ENCODE data around the gene DOK6. TPM values are rescaled to one million over a fixed set of nuclear protein-coding genes. Genes with fewer than 3 reads are reported as not detected.

The DOK6 gene
- total and polyA plus RNA-seq, 2 experiments from 2014 or later, result 0.29 to 0.42 TPM

DNA sequence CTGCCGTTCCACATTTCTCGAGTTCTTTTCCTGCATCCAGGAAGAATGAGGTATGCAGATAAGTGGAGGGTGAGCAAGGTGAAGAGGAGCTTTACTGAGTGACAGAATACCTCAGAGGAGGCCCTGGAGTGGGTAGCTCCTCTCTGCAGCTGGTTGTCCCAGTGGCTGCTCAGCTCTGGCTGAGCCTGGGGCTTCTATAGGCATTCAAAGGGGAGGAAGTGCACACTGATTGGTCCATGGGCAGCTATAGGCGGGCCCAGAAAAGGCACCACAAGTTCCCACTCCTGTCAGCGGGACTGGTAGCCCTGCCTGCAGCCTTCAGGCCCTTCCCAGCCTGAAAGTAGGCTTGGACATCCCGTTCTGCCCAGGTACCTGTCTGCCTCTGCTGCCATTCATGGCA, 94.7 kb downstream of the DOK6 start:
- no peaks in the 10 kb centered on the region for H3K27me3 ChIP-seq (ENCODE audit: insufficient read depth)
- Mint-ChIP-seq H3K36me3 (ENCODE audit: low read depth) (peaks cover 7% of the 10 kb centered on the region), H3K4me3 (no peak overlapping the region), H3K27ac (no peak overlapping the region), H3K4me1 (no peaks in the 10 kb centered on the region), H3K27me3 (ENCODE audit: insufficient read depth, low read depth, poor library complexity) (no peaks in the 10 kb centered on the region), H3K9me3 (peaks cover 13% of the 10 kb centered on the region)
- no peak for DNase-seq (ENCODE audit: low spot score)
- ATAC-seq, result no peak
- no peak overlapping the region for H3K4me2 ChIP-seq
- TF ChIP-seq ZNF331 (CRISPR knock-in tag; IDR thresholded peaks at IDR 0.05; ENCODE audit: low read depth) (no peak), POLR2AphosphoS5 (IDR thresholded peaks at IDR 0.05; ENCODE audit: low read depth) (no peak), EZH2 (IDR thresholded peaks at IDR 0.05; ENCODE audit: low read depth, unreplicated experiment) (no peak), EZH2phosphoT487 (IDR thresholded peaks at IDR 0.05; ENCODE audit: unreplicated experiment) (no peak), STAT1 (IDR thresholded peaks at IDR 0.05; ENCODE audit: unreplicated experiment) (no peak), ZNF114 (CRISPR knock-in tag; IDR thresholded peaks at IDR 0.05) (no peak), CREB1 (CRISPR knock-in tag; IDR thresholded peaks at IDR 0.05; ENCODE audit: low read depth) (no peak), NANOG (IDR thresholded peaks at IDR 0.05; ENCODE audit: borderline replicate concordance) (no peak), JUNB (IDR thresholded peaks at IDR 0.05; ENCODE audit: unreplicated experiment) (no peak)
- TF ChIP-seq, protein P1, sequence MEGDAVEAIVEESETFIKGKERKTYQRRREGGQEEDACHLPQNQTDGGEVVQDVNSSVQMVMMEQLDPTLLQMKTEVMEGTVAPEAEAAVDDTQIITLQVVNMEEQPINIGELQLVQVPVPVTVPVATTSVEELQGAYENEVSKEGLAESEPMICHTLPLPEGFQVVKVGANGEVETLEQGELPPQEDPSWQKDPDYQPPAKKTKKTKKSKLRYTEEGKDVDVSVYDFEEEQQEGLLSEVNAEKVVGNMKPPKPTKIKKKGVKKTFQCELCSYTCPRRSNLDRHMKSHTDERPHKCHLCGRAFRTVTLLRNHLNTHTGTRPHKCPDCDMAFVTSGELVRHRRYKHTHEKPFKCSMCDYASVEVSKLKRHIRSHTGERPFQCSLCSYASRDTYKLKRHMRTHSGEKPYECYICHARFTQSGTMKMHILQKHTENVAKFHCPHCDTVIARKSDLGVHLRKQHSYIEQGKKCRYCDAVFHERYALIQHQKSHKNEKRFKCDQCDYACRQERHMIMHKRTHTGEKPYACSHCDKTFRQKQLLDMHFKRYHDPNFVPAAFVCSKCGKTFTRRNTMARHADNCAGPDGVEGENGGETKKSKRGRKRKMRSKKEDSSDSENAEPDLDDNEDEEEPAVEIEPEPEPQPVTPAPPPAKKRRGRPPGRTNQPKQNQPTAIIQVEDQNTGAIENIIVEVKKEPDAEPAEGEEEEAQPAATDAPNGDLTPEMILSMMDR (conservative IDR thresholded peaks at IDR 0.05; ENCODE audit: low read depth in 2 of 2), result no peak
- TF ChIP-seq, protein P2, sequence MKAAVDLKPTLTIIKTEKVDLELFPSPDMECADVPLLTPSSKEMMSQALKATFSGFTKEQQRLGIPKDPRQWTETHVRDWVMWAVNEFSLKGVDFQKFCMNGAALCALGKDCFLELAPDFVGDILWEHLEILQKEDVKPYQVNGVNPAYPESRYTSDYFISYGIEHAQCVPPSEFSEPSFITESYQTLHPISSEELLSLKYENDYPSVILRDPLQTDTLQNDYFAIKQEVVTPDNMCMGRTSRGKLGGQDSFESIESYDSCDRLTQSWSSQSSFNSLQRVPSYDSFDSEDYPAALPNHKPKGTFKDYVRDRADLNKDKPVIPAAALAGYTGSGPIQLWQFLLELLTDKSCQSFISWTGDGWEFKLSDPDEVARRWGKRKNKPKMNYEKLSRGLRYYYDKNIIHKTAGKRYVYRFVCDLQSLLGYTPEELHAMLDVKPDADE (IDR thresholded peaks at IDR 0.05), result no peak
- TF ChIP-seq, protein P3, sequence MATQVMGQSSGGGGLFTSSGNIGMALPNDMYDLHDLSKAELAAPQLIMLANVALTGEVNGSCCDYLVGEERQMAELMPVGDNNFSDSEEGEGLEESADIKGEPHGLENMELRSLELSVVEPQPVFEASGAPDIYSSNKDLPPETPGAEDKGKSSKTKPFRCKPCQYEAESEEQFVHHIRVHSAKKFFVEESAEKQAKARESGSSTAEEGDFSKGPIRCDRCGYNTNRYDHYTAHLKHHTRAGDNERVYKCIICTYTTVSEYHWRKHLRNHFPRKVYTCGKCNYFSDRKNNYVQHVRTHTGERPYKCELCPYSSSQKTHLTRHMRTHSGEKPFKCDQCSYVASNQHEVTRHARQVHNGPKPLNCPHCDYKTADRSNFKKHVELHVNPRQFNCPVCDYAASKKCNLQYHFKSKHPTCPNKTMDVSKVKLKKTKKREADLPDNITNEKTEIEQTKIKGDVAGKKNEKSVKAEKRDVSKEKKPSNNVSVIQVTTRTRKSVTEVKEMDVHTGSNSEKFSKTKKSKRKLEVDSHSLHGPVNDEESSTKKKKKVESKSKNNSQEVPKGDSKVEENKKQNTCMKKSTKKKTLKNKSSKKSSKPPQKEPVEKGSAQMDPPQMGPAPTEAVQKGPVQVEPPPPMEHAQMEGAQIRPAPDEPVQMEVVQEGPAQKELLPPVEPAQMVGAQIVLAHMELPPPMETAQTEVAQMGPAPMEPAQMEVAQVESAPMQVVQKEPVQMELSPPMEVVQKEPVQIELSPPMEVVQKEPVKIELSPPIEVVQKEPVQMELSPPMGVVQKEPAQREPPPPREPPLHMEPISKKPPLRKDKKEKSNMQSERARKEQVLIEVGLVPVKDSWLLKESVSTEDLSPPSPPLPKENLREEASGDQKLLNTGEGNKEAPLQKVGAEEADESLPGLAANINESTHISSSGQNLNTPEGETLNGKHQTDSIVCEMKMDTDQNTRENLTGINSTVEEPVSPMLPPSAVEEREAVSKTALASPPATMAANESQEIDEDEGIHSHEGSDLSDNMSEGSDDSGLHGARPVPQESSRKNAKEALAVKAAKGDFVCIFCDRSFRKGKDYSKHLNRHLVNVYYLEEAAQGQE (IDR thresholded peaks at IDR 0.05; ENCODE audit: unreplicated experiment), result no peak
- TF ChIP-seq, protein P4, sequence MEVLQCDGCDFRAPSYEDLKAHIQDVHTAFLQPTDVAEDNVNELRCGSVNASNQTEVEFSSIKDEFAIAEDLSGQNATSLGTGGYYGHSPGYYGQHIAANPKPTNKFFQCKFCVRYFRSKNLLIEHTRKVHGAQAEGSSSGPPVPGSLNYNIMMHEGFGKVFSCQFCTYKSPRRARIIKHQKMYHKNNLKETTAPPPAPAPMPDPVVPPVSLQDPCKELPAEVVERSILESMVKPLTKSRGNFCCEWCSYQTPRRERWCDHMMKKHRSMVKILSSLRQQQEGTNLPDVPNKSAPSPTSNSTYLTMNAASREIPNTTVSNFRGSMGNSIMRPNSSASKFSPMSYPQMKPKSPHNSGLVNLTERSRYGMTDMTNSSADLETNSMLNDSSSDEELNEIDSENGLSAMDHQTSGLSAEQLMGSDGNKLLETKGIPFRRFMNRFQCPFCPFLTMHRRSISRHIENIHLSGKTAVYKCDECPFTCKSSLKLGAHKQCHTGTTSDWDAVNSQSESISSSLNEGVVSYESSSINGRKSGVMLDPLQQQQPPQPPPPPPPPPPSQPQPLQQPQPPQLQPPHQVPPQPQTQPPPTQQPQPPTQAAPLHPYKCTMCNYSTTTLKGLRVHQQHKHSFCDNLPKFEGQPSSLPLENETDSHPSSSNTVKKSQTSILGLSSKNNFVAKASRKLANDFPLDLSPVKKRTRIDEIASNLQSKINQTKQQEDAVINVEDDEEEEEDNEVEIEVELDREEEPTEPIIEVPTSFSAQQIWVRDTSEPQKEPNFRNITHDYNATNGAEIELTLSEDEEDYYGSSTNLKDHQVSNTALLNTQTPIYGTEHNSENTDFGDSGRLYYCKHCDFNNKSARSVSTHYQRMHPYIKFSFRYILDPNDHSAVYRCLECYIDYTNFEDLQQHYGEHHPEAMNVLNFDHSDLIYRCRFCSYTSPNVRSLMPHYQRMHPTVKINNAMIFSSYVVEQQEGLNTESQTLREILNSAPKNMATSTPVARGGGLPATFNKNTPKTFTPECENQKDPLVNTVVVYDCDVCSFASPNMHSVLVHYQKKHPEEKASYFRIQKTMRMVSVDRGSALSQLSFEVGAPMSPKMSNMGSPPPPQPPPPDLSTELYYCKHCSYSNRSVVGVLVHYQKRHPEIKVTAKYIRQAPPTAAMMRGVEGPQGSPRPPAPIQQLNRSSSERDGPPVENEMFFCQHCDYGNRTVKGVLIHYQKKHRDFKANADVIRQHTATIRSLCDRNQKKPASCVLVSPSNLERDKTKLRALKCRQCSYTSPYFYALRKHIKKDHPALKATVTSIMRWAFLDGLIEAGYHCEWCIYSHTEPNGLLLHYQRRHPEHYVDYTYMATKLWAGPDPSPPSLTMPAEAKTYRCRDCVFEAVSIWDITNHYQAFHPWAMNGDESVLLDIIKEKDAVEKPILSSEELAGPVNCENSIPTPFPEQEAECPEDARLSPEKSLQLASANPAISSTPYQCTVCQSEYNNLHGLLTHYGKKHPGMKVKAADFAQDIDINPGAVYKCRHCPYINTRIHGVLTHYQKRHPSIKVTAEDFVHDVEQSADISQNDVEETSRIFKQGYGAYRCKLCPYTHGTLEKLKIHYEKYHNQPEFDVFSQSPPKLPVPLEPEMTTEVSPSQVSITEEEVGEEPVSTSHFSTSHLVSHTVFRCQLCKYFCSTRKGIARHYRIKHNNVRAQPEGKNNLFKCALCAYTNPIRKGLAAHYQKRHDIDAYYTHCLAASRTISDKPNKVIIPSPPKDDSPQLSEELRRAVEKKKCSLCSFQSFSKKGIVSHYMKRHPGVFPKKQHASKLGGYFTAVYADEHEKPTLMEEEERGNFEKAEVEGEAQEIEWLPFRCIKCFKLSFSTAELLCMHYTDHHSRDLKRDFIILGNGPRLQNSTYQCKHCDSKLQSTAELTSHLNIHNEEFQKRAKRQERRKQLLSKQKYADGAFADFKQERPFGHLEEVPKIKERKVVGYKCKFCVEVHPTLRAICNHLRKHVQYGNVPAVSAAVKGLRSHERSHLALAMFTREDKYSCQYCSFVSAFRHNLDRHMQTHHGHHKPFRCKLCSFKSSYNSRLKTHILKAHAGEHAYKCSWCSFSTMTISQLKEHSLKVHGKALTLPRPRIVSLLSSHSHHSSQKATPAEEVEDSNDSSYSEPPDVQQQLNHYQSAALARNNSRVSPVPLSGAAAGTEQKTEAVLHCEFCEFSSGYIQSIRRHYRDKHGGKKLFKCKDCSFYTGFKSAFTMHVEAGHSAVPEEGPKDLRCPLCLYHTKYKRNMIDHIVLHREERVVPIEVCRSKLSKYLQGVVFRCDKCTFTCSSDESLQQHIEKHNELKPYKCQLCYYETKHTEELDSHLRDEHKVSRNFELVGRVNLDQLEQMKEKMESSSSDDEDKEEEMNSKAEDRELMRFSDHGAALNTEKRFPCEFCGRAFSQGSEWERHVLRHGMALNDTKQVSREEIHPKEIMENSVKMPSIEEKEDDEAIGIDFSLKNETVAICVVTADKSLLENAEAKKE (CRISPR knock-in tag; IDR thresholded peaks at IDR 0.05), result no peak
- no peak overlapping the region for H3K4me3 ChIP-seq
- no peaks in the 10 kb centered on the region for H3K4me1 ChIP-seq (ENCODE audit: insufficient read depth)
- no peaks in the 10 kb centered on the region for H3K9me2 ChIP-seq (ENCODE audit: insufficient read depth)
- no peak overlapping the region for H2AFZ ChIP-seq
- H3K36me3 ChIP-seq (ENCODE audit: insufficient read depth), result no peaks in the 10 kb centered on the region
- H3K27ac ChIP-seq (ENCODE audit: low read depth), result no peak overlapping the region
- no peaks in the 10 kb centered on the region for H3K79me2 ChIP-seq (replicated peaks; ENCODE audit: insufficient read depth)
- H4K20me1 ChIP-seq (replicated peaks; ENCODE audit: insufficient read depth), result no peaks in the 10 kb centered on the region
- H3F3A ChIP-seq (replicated peaks; ENCODE audit: low read depth), result no peaks in the 10 kb centered on the region
